Activated CD4-positive, alpha-beta T cell treated with anti-CD3 and anti-CD28 coated beads for 4 hours (primary cell): ENCODE data around the gene DGKI.

Experiments used
- DNase-seq, 2 donors: peaks; one replicate each; pipeline ENCODE4 v3.0.0-alpha.2; 2020

Gene DGKI

GRCh38 chr7:137642472-137642871, 204.3 kb downstream of the DGKI start:
- no peak for DNase-seq

- DNase-seq = no peak
Measured at GRCh38 chr7:137642031-137642430, 204.7 kb downstream of the DGKI start.

- DNase-seq = no peak
Measured at GRCh38 chr7:137636376-137636775, 210.4 kb downstream of the DGKI start.

- DNase-seq = no peak
Measured at GRCh38 chr7:137635874-137636273, 210.9 kb downstream of the DGKI start.

- DNase-seq = no peak
Measured at GRCh38 chr7:137635132-137635531, 211.6 kb downstream of the DGKI start.

- DNase-seq = no peak
Measured at GRCh38 chr7:137634356-137634755, 212.4 kb downstream of the DGKI start.

GRCh38 chr7:137633133-137633532, 213.6 kb downstream of the DGKI start:
- DNase-seq = no peak

GRCh38 chr7:137628216-137628615, 218.6 kb downstream of the DGKI start:
- DNase-seq = no peak

- DNase-seq = peak in 1 of 2 donors; percentile 3
Measured at GRCh38 chr7:137626469-137627067, 220.2 kb downstream of the DGKI start.

GRCh38 chr7:137625197-137625596, 221.6 kb downstream of the DGKI start:
- DNase-seq = no peak

GRCh38 chr7:137619181-137619580, 227.6 kb downstream of the DGKI start:
- DNase-seq = no peak

- DNase-seq = no peak
Measured at GRCh38 chr7:137618748-137619147, 228.0 kb downstream of the DGKI start.

- DNase-seq = no peak
Measured at GRCh38 chr7:137613006-137613525, 233.7 kb downstream of the DGKI start.

- no peak for DNase-seq
Measured at GRCh38 chr7:137611606-137612005, 235.2 kb downstream of the DGKI start.

GRCh38 chr7:137609500-137609899, 237.3 kb downstream of the DGKI start:
- DNase-seq = no peak

GRCh38 chr7:137606061-137606674, 240.6 kb downstream of the DGKI start:
- no peak for DNase-seq

GRCh38 chr7:137603043-137603442, 243.7 kb downstream of the DGKI start:
- no peak for DNase-seq

- no peak for DNase-seq
Measured at GRCh38 chr7:137601642-137602041, 245.1 kb downstream of the DGKI start.

- DNase-seq = no peak
Measured at GRCh38 chr7:137597856-137598255, 248.9 kb downstream of the DGKI start.

- DNase-seq = no peak
Measured at GRCh38 chr7:137593115-137593711, 253.6 kb downstream of the DGKI start.

GRCh38 chr7:137592232-137592896, 254.4 kb downstream of the DGKI start:
- no peak for DNase-seq

GRCh38 chr7:137591421-137591837, 255.3 kb downstream of the DGKI start:
- no peak for DNase-seq

GRCh38 chr7:137590756-137591305, 255.9 kb downstream of the DGKI start:
- DNase-seq = no peak
